Measurements from ENCODE around the gene CFAP410.

DNA sequence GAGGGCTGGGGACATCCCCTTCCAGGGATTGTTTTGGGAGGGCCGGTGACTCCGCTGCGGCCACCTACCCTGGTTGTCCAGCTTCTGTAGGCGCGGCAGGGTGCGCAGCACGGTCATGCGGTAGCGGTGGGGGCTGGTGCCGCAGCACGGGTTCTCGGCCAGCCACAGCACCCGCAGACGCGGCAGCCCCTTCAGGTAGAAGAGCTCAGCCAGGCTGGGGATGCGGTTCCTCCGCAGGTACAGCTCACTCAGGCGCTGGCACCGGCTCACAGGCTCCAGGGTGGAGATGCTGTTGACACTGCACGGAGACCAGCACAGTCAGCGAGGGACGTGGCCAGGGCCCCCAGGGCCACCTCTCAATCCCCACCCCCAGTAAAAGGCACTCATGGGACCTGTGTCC lies 6.2 kb downstream of the CFAP410 start:
- TF ChIP-seq, protein P1, sequence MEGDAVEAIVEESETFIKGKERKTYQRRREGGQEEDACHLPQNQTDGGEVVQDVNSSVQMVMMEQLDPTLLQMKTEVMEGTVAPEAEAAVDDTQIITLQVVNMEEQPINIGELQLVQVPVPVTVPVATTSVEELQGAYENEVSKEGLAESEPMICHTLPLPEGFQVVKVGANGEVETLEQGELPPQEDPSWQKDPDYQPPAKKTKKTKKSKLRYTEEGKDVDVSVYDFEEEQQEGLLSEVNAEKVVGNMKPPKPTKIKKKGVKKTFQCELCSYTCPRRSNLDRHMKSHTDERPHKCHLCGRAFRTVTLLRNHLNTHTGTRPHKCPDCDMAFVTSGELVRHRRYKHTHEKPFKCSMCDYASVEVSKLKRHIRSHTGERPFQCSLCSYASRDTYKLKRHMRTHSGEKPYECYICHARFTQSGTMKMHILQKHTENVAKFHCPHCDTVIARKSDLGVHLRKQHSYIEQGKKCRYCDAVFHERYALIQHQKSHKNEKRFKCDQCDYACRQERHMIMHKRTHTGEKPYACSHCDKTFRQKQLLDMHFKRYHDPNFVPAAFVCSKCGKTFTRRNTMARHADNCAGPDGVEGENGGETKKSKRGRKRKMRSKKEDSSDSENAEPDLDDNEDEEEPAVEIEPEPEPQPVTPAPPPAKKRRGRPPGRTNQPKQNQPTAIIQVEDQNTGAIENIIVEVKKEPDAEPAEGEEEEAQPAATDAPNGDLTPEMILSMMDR (IDR thresholded peaks at IDR 0.05): no peak
- no peak for TF ChIP-seq POLR2A (IDR thresholded peaks at IDR 0.05)
- no peak for TF ChIP-seq POLR2AphosphoS5 (IDR thresholded peaks at IDR 0.05; ENCODE audit: insufficient read depth in 1 of 2, low read depth in 1 of 2)

Data from vagina (tissue), 2 donors.